Measurements from ENCODE around the gene ZNF260.
A peak's percentile ranks its signal among the peaks of the same experiment; 100 is the strongest.
"Not testable (repeated sequence)": the region's sequence is repeated elsewhere in the genome, so short reads cannot be mapped to it uniquely, and the experiment has no call there.

Gene ZNF260

GRCh38 chr19:36524617-36525016, 3.5 kb downstream of the ZNF260 start:
- H3K4me1 Mint-ChIP-seq: peaks cover 16% of the 10 kb centered on the region
- H3K27me3 Mint-ChIP-seq: no peaks in the 10 kb centered on the region
- ATAC-seq (ENCODE audit: low read depth) (no peak), DNase-seq (ENCODE audit: low spot score in 2 of 2) (no peak)
- peaks cover 35% of the 10 kb centered on the region for H3K36me3 Mint-ChIP-seq
- no peak overlapping the region for H3K27ac Mint-ChIP-seq
- H3K4me3 Mint-ChIP-seq: no peak overlapping the region
- H3K9me3 Mint-ChIP-seq: peaks cover 9% of the 10 kb centered on the region

GRCh38 chr19:36514012-36514612, 14.0 kb downstream of the ZNF260 start:
- Mint-ChIP-seq H3K36me3 (peaks cover 49% of the 10 kb centered on the region), H3K9me3 (peaks cover 21% of the 10 kb centered on the region), H3K4me1 (peaks cover 3% of the 10 kb centered on the region), H3K27ac (no peak overlapping the region), H3K27me3 (no peaks in the 10 kb centered on the region), H3K4me3 (no peak overlapping the region)
- DNase-seq (ENCODE audit: low spot score in 2 of 2) (no peak), ATAC-seq (ENCODE audit: low read depth) (no peak)

- no peak for DNase-seq (ENCODE audit: low spot score in 2 of 2)
- Mint-ChIP-seq H3K4me3 (no peak overlapping the region), H3K27ac (no peak overlapping the region), H3K36me3 (peaks cover 7% of the 10 kb centered on the region), H3K4me1 (no peaks in the 10 kb centered on the region), H3K27me3 (no peaks in the 10 kb centered on the region), H3K9me3 (peaks cover 6% of the 10 kb centered on the region)
- no peak for ATAC-seq (ENCODE audit: low read depth)
Observed at GRCh38 chr19:36508325-36508724, 19.7 kb downstream of the ZNF260 start.

GRCh38 chr19:36501973-36502372, 26.1 kb downstream of the ZNF260 start:
- peaks cover 8% of the 10 kb centered on the region for H3K9me3 Mint-ChIP-seq
- H3K4me3 Mint-ChIP-seq: no peak overlapping the region
- H3K4me1 Mint-ChIP-seq: no peaks in the 10 kb centered on the region
- H3K27ac Mint-ChIP-seq: no peak overlapping the region
- no peak for ATAC-seq (ENCODE audit: low read depth)
- DNase-seq (ENCODE audit: low spot score in 2 of 2): no peak
- H3K27me3 Mint-ChIP-seq: no peaks in the 10 kb centered on the region
- peaks cover 5% of the 10 kb centered on the region for H3K36me3 Mint-ChIP-seq

- no peaks in the 10 kb centered on the region for H3K27me3 Mint-ChIP-seq
- DNase-seq (ENCODE audit: low spot score in 2 of 2) (no peak), ATAC-seq (ENCODE audit: low read depth) (no peak)
- no peak overlapping the region for H3K4me3 Mint-ChIP-seq
- peaks cover 6% of the 10 kb centered on the region for H3K4me1 Mint-ChIP-seq
- H3K36me3 Mint-ChIP-seq: peaks cover 2% of the 10 kb centered on the region
- H3K9me3 Mint-ChIP-seq: peaks cover 6% of the 10 kb centered on the region
- H3K27ac Mint-ChIP-seq: no peak overlapping the region
Observed at GRCh38 chr19:36497001-36497400, 31.1 kb downstream of the ZNF260 start.

- H3K27me3 Mint-ChIP-seq; H3K36me3 Mint-ChIP-seq; ATAC-seq (ENCODE audit: low read depth); H3K9me3 Mint-ChIP-seq: not testable (repeated sequence)
- Mint-ChIP-seq H3K4me1 (peaks cover 21% of the 10 kb centered on the region), H3K4me3 (peak overlapping the region; percentile 65), H3K27ac (peak overlapping the region; percentile 82)
- peak; percentile 51 to 65 for DNase-seq (ENCODE audit: low spot score in 2 of 2)
Observed at GRCh38 chr19:36492689-36493453, 35.2 kb downstream of the ZNF260 start.

- H3K36me3 Mint-ChIP-seq; H3K27me3 Mint-ChIP-seq; ATAC-seq (ENCODE audit: low read depth); DNase-seq (ENCODE audit: low spot score in 2 of 2); H3K9me3 Mint-ChIP-seq: not testable (repeated sequence)
- H3K27ac Mint-ChIP-seq: peak overlapping the region; percentile 92
- peak overlapping the region; percentile 94 for H3K4me3 Mint-ChIP-seq
- peaks cover 25% of the 10 kb centered on the region for H3K4me1 Mint-ChIP-seq
Observed at GRCh38 chr19:36490846-36491245, 37.2 kb downstream of the ZNF260 start.

- peak in 1 of 2 donors; percentile 74 for DNase-seq (ENCODE audit: low spot score in 2 of 2)
- Mint-ChIP-seq H3K27me3 (no peaks in the 10 kb centered on the region), H3K4me3 (peak overlapping the region; percentile 94), H3K27ac (peak overlapping the region; percentile 92), H3K9me3 (no peaks in the 10 kb centered on the region), H3K4me1 (peaks cover 25% of the 10 kb centered on the region), H3K36me3 (peaks cover 2% of the 10 kb centered on the region)
- ATAC-seq (ENCODE audit: low read depth): peak; percentile 55
Observed at GRCh38 chr19:36489920-36490415, 38.1 kb downstream of the ZNF260 start.

GRCh38 chr19:36489118-36489919, 38.8 kb downstream of the ZNF260 start, which contains the start of gene ZNF566:
Gene ZNF566 (minus strand): TSS chr19:36489561. CDS start chr19:36476557, 13,004 bp downstream.
- ATAC-seq (ENCODE audit: low read depth) (peak; percentile 84), DNase-seq (ENCODE audit: low spot score in 2 of 2) (peak; percentile 85 to 87)
- H3K36me3 Mint-ChIP-seq: peaks cover 2% of the 10 kb centered on the region
- no peaks in the 10 kb centered on the region for H3K9me3 Mint-ChIP-seq
- H3K27ac Mint-ChIP-seq: peak within 1 kb of the TSS; percentile 92
- no peaks in the 10 kb centered on the region for H3K27me3 Mint-ChIP-seq
- peaks cover 25% of the 10 kb centered on the region for H3K4me1 Mint-ChIP-seq
- peak within 1 kb of the TSS; percentile 94 for H3K4me3 Mint-ChIP-seq

- peak overlapping the region; percentile 94 for H3K4me3 Mint-ChIP-seq
- ATAC-seq (ENCODE audit: low read depth): peak; percentile 20
- H3K27me3 Mint-ChIP-seq: no peaks in the 10 kb centered on the region
- no peak for DNase-seq (ENCODE audit: low spot score in 2 of 2)
- H3K27ac Mint-ChIP-seq: peak overlapping the region; percentile 92
- H3K36me3 Mint-ChIP-seq: peaks cover 2% of the 10 kb centered on the region
- H3K9me3 Mint-ChIP-seq: no peaks in the 10 kb centered on the region
- H3K4me1 Mint-ChIP-seq: peaks cover 25% of the 10 kb centered on the region
Observed at GRCh38 chr19:36488846-36489117, 39.3 kb downstream of the ZNF260 start.

GRCh38 chr19:36488118-36488845, 39.8 kb downstream of the ZNF260 start:
- DNase-seq (ENCODE audit: low spot score in 2 of 2) (no peak), ATAC-seq (ENCODE audit: low read depth) (no peak)
- Mint-ChIP-seq H3K4me1 (peaks cover 27% of the 10 kb centered on the region), H3K9me3 (no peaks in the 10 kb centered on the region), H3K36me3 (peaks cover 3% of the 10 kb centered on the region), H3K27ac (peak overlapping the region; percentile 92), H3K4me3 (peak overlapping the region; percentile 94), H3K27me3 (no peaks in the 10 kb centered on the region)

- Mint-ChIP-seq H3K4me3 (no peak overlapping the region), H3K36me3 (peaks cover 11% of the 10 kb centered on the region), H3K27me3 (no peaks in the 10 kb centered on the region), H3K27ac (peak overlapping the region; percentile 67), H3K9me3 (no peaks in the 10 kb centered on the region), H3K4me1 (peaks cover 14% of the 10 kb centered on the region)
- DNase-seq (ENCODE audit: low spot score in 2 of 2): no peak
- ATAC-seq (ENCODE audit: low read depth): peak; percentile 51
Observed at GRCh38 chr19:36483653-36484052, 44.4 kb downstream of the ZNF260 start.

GRCh38 chr19:36482876-36483275, 45.2 kb downstream of the ZNF260 start:
- Mint-ChIP-seq H3K9me3 (peaks cover 1% of the 10 kb centered on the region), H3K4me1 (peaks cover 8% of the 10 kb centered on the region), H3K36me3 (peaks cover 13% of the 10 kb centered on the region), H3K27me3 (no peaks in the 10 kb centered on the region), H3K27ac (peak overlapping the region; percentile 67), H3K4me3 (no peak overlapping the region)
- DNase-seq (ENCODE audit: low spot score in 2 of 2) (no peak), ATAC-seq (ENCODE audit: low read depth) (no peak)

Data from memory B cell (primary cell).